Measurements from ENCODE around the gene ZBTB49.

Gene ZBTB49

GRCh38 chr4:4326166-4326565 lies 36.1 kb downstream of the ZBTB49 start:
- DNase-seq: no peak

DNA sequence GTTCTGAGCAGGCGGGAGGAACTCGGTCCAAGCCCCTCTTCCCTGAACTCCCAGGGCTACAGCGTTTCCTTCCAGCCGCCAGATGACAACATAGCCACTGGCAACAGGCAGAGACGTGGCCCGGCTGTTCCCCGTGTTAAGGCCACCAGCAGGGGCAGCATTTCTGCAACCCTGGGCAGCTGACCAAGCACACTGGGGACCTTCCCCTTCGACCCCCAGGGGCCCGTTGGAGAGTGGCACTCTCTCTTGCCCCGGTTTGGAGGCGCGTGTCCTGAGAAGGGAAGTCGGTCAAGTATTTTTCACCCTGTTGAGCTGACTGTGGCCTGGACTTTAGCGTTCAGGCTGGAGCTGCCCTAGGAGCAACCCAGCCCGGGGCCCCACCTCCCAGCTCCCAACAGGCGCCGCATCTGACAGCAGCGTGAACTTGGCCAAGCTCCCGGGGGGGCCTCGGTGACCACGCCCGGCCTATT lies 37.6 kb downstream of the ZBTB49 start:
- DNase-seq: no peak

- DNase-seq: no peak
Observed at GRCh38 chr4:4328206-4328605, 38.2 kb downstream of the ZBTB49 start.

DNA sequence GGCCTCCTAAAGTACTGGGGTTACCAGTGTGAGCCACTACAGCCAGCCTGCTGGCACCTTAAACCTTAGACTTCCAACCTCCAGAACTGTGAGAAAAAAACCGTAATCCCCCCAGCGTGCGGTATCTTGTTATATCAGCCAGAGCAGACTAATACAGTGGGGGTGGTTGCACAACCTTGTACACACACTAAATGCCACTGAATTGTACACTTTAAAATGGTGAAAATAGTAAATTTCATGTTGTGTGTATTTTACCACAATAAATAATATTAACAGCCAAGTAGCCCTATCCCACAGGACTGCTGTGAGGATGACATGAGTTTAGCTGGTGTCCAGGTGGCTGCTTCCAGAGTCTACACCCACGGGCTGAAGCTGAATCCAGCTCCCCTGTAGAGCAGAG lies 38.8 kb downstream of the ZBTB49 start:
- no peak for DNase-seq

DNA sequence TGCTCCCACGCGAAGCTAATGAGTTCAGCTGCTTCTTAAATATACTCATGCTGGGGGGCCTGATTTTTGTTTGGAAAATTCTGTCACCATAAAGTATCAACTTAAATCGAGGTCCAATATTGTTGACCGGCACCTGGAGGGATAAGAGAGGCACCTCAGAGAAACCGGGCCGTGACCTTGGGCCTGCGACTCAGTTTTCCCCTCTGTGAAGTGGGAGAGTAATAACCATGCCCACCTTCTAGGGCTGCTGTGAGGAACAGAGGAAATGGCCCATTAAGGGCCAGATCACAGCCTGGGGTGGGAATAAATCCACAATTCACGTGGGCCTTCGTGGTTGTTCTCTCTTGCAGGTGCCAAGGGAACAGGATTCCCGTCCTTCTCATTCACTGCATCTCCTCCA lies 39.4 kb downstream of the ZBTB49 start:
- DNase-seq: no peak

- DNase-seq: no peak
Observed at GRCh38 chr4:4330794-4331193, 40.7 kb downstream of the ZBTB49 start.

- no peak for DNase-seq
Observed at GRCh38 chr4:4332529-4332928, 42.5 kb downstream of the ZBTB49 start.

DNA sequence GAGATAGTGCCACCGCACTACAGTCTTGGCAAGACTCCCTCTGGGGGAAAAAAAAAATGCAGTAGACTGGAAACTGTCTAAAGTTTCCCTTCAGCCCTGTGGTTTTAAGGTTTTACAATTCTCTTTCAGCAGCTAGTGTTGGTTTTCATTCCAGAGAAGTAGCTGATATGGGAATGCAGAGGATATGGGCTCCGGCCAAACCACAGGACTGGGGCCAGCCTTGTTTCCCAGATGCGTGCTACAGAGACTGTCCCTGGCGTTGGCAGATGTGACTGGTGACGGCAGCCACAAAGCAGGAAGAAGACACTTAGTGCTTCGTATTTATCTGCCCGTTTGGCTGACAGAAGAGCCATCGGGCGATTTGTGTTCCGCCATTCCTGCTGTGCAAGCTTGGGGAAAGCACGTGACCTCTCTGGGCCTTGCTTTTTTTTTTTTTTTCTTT lies 43.2 kb downstream of the ZBTB49 start:
- no peak for DNase-seq

GRCh38 chr4:4334798-4335520 lies 44.9 kb downstream of the ZBTB49 start:
- DNase-seq: peak; percentile 81

- DNase-seq: no peak
Observed at GRCh38 chr4:4338210-4339001, 48.4 kb downstream of the ZBTB49 start.

DNA sequence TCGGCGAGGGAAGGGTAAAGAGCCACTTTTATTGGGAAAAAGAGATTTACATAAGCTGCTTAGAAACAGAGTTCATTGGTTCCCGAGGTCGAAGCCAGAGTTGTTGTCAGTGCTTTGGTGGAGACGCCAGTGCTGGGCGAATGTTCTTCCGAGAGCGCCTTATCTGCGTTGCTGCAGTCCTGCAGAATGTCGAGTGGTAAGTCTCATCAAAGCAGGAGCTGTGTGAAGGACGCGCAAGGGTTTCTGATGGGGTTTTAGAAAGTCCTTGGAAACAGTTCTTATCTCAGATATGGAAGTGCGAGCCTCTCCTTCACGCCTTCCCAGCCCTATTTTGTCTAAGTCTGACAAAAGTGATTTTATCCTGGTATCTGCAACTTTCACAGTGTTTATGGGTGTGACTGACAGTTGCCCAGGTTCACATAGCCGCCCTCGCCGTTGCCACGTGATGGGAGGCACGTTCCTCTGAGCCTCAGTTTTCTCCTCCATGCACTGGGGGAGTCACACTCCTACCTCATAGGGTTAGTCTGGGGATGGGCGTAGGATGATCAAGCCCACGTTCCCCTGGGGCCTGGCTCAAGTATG lies 49.5 kb downstream of the ZBTB49 start:
- no peak for DNase-seq

DNA sequence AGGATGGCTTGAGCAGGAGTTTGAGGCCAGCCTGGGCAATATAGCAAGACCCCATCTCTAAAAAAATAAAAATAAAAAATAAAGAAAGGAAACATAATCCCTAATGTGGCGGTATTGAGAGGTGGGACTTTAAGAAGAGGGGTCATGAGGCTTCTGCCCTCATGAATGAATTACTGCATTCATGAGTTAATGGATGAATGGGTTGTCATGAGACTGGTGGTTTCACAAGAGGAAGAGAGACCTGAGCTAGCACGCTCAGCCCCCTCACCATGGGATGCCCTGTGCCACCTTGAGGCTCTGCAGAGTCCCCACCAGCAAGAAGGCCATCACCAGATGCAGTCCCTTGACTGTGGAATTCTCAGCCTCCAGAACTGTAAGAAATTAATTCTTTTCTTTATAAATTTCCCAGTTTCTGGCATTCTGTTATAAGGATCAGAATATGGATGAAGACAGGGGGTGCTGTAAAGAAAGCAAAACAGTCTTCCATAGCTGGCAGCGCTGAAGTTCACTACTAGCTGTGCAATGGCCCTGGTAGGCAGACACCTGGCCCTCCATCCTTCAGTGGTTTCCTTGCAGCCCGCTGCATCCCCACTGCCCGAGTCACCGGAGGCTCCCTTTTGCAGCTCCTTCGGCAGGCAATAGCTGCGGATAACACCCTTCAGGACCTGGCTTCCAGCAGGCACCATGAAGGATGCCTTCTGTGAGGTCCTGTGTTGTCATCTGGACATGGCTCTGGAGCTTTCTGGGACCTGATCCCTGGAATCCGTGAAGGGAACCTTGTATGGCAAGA lies 52.0 kb downstream of the ZBTB49 start:
- DNase-seq: no peak

DNA sequence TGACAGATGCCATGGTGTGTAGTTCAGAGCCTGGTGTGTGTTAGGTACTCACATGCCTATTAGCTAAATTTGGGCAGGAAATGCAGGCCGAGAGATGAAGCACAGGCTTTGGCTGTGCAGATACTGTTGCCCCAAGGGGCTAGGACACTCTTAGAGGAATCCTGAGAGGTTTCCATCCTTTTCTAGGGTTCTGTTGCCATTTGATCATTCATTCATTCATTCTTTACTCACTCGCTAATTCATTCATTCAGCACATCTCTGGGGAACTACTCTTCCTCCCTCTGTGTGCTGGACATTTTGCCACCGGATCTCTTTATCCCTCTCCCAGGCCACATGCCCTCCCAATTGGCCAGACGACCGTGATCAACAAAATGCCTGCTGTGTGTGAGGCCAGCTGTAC lies 53.0 kb downstream of the ZBTB49 start:
- no peak for DNase-seq

DNA sequence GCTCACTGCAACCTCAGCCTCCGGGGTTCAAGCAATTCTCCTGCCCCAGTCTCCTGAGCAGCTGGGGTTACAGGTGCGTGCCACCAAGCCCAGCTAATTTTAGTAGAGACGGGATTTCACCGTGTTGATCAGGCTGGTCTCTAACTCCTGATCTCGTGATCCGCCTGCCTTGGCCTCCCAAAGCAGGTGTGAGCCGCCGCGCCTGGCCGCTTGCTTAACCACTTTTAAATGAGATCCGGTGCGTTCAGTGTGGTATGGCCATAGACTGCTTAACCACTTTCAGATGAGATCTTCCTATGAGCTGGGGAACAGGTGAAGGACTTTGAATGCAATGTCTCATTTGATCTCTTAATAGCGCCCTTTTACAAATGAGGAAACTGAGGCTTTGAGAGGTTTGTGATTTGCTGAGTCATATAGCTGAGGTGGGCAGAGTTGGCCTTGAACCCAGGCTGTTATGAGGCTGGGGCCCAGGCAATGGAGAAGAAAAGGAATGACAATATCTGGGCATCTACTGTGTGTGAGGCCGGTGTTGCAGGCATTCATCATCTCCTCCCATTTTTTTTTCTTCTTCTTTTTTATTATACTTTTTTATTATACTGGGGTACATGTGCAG lies 55.0 kb downstream of the ZBTB49 start:
- no peak for DNase-seq

GRCh38 chr4:4347585-4347984 lies 57.5 kb downstream of the ZBTB49 start:
- DNase-seq: no peak

GRCh38 chr4:4348585-4348984 lies 58.5 kb downstream of the ZBTB49 start:
- peak; percentile 9 for DNase-seq

DNA sequence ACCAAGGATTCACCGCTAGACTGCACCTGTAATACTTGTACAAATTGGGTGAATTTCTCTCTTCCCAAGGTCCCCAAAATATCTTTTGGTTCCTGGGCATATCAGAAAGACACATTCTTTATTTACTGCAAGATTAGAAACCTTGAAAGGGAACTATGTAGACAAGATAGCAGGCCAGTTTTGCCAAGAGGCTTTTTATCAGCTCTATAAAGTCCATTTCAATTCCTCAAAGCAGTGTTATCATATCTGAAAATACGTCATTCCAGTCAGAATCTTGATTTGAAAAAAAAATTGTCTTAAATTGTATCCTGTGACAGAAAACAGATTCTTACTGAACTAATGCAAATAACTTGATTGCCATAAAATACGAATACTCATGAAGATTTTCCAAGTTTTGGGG lies 59.8 kb downstream of the ZBTB49 start:
- no peak for DNase-seq

GRCh38 chr4:4350909-4351308 lies 60.9 kb downstream of the ZBTB49 start:
- DNase-seq: no peak

- DNase-seq: no peak
Observed at GRCh38 chr4:4355302-4355701, 65.3 kb downstream of the ZBTB49 start.

DNA sequence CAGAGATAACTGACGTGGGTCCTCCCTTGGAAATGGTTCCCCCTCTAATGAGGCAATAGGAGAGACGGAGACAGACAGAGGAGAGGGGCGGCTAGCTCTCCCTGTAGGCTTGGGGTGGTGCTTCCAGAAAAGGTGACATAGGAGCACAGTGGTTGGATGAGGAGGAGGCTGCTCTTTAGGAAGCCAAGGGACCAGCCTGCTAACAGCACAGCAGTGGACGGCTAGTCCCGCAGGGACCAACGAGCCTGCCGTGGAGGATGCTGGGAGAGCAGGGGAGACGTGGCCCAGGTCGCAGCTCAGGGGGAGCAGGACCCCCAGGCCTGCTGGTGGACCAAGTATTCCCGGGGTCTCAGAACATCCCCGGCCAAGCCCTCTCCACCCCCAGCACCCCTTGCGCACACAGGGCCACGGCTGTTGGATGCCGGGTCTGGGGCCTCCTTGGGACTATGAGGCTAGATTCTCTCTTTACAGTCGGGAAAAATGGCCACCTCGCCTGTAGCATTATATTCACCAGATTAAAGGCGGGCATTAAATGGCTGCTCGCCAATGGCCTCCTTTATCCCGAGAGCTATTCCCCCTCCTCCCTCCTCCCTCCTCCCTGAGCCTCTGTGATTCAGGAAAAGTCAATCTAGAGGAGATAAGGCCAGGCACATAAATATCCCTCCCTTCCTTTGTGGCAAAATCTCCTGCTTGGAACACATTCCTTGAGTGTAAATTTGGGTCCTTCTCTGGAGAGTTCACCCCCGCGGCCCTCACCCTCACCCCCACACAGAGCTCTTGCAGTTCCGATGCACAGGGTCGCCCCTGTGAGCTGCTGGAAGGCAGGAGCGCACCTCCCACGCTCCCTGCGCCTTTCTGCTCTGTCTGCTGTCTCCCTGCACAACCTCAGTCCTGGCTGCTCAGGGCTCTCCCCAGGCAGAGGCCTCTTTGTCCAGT lies 66.3 kb downstream of the ZBTB49 start:
- DNase-seq: no peak

GRCh38 chr4:4358093-4358854 lies 68.2 kb downstream of the ZBTB49 start:
- no peak for DNase-seq

Measured in activated CD4-positive, alpha-beta T cell treated with anti-CD3 and anti-CD28 coated beads, Interleukin-10, Interleukin-2, amounts not matched to agents 100 ng/mL and 50 ng/mL, durations not matched to agents 16 hours and 8 hours (primary cell).